Peyer's patch (tissue), 4 donors: Measurements from ENCODE around the gene ASB2.

ENCODE experiments used
- CTCF ChIP-seq, 6 experiments: fragments of 450-650 bp in 4 of 6; fragments of 200-600 bp in 2 of 6; sonication (generic) in 1 of 6; IDR thresholded peaks; one replicate each; pipeline ENCODE4 v1.5.1; 2017 to 2019; ENCODE audit warnings: antibody characterized with exemption in 6 of 6, mild to moderate bottlenecking in 3 of 6, moderate library complexity in 1 of 6
- POLR2A ChIP-seq, 2 donors: fragments of 450-650 bp; IDR thresholded peaks; one replicate each; pipeline ENCODE4 v1.5.1; 2017; ENCODE audit warnings: antibody characterized with exemption in 2 of 2, mild to moderate bottlenecking in 2 of 2, moderate library complexity in 2 of 2

GRCh38 chr14:94004015-94004414, 27.6 kb upstream of the ASB2 start:
- no peak for TF ChIP-seq POLR2A (IDR thresholded peaks at IDR 0.05)
- TF ChIP-seq CTCF (IDR thresholded peaks at IDR 0.05): no peak
